ENCODE results near the gene CFAP54. TPM values are rescaled to one million over a fixed set of nuclear protein-coding genes. Genes with fewer than 3 reads are reported as not detected.

The CFAP54 gene
- polyA plus RNA-seq, 1 donor from 2014 or later: 1.1 TPM

DNA sequence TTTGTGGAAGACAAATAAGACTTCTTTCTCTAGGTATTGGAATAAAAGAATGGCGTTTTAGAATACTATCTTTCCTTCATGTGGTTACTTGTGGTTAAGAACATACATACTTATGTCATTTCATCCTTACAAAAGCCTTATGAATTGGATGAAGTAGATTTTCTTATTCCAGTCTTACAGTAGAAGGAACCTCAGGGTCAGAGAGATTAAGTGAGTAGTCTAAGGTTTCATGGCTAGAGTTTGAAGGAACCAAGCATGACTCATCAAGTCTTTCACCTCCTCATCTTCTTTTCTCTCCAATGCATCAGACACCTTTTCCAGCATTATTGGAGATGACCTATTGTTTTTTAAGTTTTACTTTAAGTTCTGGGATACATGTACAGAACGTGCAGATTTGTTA, 324.8 kb downstream of the CFAP54 start:
- H3K9me3 ChIP-seq (ENCODE audit: low read length): peaks cover 3% of the 10 kb centered on the region
- H4K20me1 ChIP-seq (ENCODE audit: insufficient read depth): no peaks in the 10 kb centered on the region
- TF ChIP-seq, protein P1, sequence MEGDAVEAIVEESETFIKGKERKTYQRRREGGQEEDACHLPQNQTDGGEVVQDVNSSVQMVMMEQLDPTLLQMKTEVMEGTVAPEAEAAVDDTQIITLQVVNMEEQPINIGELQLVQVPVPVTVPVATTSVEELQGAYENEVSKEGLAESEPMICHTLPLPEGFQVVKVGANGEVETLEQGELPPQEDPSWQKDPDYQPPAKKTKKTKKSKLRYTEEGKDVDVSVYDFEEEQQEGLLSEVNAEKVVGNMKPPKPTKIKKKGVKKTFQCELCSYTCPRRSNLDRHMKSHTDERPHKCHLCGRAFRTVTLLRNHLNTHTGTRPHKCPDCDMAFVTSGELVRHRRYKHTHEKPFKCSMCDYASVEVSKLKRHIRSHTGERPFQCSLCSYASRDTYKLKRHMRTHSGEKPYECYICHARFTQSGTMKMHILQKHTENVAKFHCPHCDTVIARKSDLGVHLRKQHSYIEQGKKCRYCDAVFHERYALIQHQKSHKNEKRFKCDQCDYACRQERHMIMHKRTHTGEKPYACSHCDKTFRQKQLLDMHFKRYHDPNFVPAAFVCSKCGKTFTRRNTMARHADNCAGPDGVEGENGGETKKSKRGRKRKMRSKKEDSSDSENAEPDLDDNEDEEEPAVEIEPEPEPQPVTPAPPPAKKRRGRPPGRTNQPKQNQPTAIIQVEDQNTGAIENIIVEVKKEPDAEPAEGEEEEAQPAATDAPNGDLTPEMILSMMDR (IDR thresholded peaks at IDR 0.05; ENCODE audit: poor library complexity, severe bottlenecking): no peak
- no peak for TF ChIP-seq TAF1 (IDR thresholded peaks at IDR 0.05; ENCODE audit: low read depth)

DNA sequence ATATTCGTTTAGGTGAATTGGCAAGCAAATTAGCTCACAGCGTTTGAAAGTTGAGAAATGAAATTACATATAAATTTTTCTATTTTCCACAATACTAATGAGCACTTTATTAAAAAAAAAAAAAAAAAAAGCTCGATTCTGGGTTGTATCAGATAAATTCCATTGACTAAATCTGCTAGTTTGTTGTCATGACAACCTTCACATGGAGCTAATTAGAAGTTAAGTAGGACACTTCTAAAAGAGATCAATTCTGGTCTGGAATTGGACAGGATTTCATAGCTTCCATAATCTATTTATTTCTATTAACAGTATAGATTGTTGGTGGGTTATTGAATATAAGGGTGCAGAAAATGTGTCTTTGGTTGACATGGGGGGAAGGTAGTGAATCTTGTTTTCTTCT, 332.2 kb downstream of the CFAP54 start:
- Histone ChIP-seq H3K27me3 (ENCODE audit: insufficient read depth, low read depth, low read length) (no peaks in the 10 kb centered on the region), H3K9me2 (ENCODE audit: insufficient read depth, low read length) (no peaks in the 10 kb centered on the region), H3K4me3 (ENCODE audit: low read length) (no peak overlapping the region), H3K27ac (ENCODE audit: low read length) (no peak overlapping the region), H3K79me2 (replicated peaks; ENCODE audit: insufficient read depth, low read length) (no peaks in the 10 kb centered on the region), H3K9ac (ENCODE audit: low read length) (no peak overlapping the region), H2AFZ (ENCODE audit: low read depth, low read length) (no peak overlapping the region), H4K20me1 (ENCODE audit: insufficient read depth) (no peaks in the 10 kb centered on the region), H3F3A (ENCODE audit: insufficient read depth, low read length, poor library complexity, severe bottlenecking) (no peaks in the 10 kb centered on the region), H3K4me2 (ENCODE audit: low read length) (no peak overlapping the region), H3K9me3 (ENCODE audit: low read length) (peaks cover 9% of the 10 kb centered on the region), H3K36me3 (ENCODE audit: insufficient read depth, low read length) (no peaks in the 10 kb centered on the region)
- no peak for TF ChIP-seq RAD21 (conservative IDR thresholded peaks at IDR 0.05)
- TF ChIP-seq, protein P2, sequence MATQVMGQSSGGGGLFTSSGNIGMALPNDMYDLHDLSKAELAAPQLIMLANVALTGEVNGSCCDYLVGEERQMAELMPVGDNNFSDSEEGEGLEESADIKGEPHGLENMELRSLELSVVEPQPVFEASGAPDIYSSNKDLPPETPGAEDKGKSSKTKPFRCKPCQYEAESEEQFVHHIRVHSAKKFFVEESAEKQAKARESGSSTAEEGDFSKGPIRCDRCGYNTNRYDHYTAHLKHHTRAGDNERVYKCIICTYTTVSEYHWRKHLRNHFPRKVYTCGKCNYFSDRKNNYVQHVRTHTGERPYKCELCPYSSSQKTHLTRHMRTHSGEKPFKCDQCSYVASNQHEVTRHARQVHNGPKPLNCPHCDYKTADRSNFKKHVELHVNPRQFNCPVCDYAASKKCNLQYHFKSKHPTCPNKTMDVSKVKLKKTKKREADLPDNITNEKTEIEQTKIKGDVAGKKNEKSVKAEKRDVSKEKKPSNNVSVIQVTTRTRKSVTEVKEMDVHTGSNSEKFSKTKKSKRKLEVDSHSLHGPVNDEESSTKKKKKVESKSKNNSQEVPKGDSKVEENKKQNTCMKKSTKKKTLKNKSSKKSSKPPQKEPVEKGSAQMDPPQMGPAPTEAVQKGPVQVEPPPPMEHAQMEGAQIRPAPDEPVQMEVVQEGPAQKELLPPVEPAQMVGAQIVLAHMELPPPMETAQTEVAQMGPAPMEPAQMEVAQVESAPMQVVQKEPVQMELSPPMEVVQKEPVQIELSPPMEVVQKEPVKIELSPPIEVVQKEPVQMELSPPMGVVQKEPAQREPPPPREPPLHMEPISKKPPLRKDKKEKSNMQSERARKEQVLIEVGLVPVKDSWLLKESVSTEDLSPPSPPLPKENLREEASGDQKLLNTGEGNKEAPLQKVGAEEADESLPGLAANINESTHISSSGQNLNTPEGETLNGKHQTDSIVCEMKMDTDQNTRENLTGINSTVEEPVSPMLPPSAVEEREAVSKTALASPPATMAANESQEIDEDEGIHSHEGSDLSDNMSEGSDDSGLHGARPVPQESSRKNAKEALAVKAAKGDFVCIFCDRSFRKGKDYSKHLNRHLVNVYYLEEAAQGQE (IDR thresholded peaks at IDR 0.05; ENCODE audit: borderline replicate concordance): no peak

More for the DNA sequence above, 324.8 kb downstream of the CFAP54 start:
- Histone ChIP-seq H3K4me2 (ENCODE audit: low read length) (no peak overlapping the region), H3K9ac (ENCODE audit: low read length) (no peak overlapping the region), H3K27me3 (ENCODE audit: insufficient read depth, low read depth, low read length) (no peaks in the 10 kb centered on the region), H3F3A (ENCODE audit: insufficient read depth, low read length, poor library complexity, severe bottlenecking) (no peaks in the 10 kb centered on the region), H2AFZ (ENCODE audit: low read depth, low read length) (no peak overlapping the region), H3K36me3 (ENCODE audit: insufficient read depth, low read length) (no peaks in the 10 kb centered on the region), H3K79me2 (replicated peaks; ENCODE audit: insufficient read depth, low read length) (no peaks in the 10 kb centered on the region), H3K27ac (ENCODE audit: low read length) (no peak overlapping the region), H3K4me3 (ENCODE audit: low read length) (no peak overlapping the region), H3K9me2 (ENCODE audit: insufficient read depth, low read length) (no peaks in the 10 kb centered on the region)

DNA sequence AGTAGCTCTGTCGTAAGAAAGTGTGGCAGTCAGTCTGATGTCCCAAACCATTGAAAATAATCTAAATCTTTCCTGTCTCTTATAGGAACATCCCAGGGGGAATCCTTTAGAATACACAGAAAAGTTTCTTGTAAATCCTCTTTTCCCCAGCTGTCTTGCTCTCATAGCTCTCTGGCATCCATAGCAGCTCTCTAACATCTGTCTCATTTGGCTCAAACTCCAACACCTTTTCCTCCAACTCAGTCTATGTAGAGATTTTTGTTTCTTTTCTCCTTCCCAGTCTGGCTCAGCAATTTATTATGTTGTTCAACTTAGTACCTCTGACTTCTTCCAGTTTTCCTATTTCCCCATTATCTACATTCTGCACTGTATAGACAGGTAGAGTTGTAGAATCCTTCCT, 333.3 kb downstream of the CFAP54 start:
- no peak for TF ChIP-seq SMC3 (conservative IDR thresholded peaks at IDR 0.05; ENCODE audit: poor library complexity)
- no peak for TF ChIP-seq EZH2 (IDR thresholded peaks at IDR 0.05; ENCODE audit: borderline replicate concordance, insufficient read depth, low read length, poor library complexity, severe bottlenecking)
- no peak for TF ChIP-seq POLR2AphosphoS5 (IDR thresholded peaks at IDR 0.05)
- TF ChIP-seq MXI1 (conservative IDR thresholded peaks at IDR 0.05; ENCODE audit: poor library complexity, severe bottlenecking): no peak
- TF ChIP-seq, protein P2 (IDR thresholded peaks at IDR 0.05; ENCODE audit: borderline replicate concordance): no peak
- TF ChIP-seq RAD21 (conservative IDR thresholded peaks at IDR 0.05): no peak
- TF ChIP-seq TAF1 (IDR thresholded peaks at IDR 0.05; ENCODE audit: low read depth): no peak
- no peak overlapping the region for H2AFZ ChIP-seq (ENCODE audit: low read depth, low read length)

More for the DNA sequence above, 333.3 kb downstream of the CFAP54 start:
- H3K79me2 ChIP-seq (replicated peaks; ENCODE audit: insufficient read depth, low read length): no peaks in the 10 kb centered on the region
- H3K9me3 ChIP-seq (ENCODE audit: low read length): peaks cover 9% of the 10 kb centered on the region
- H3K4me3 ChIP-seq (ENCODE audit: low read length): no peak overlapping the region
- H3K27me3 ChIP-seq (ENCODE audit: insufficient read depth, low read depth, low read length): no peaks in the 10 kb centered on the region
- no peak overlapping the region for H3K4me2 ChIP-seq (ENCODE audit: low read length)
- H3K9me2 ChIP-seq (ENCODE audit: insufficient read depth, low read length): no peaks in the 10 kb centered on the region
- no peak overlapping the region for H3K9ac ChIP-seq (ENCODE audit: low read length)
- H4K20me1 ChIP-seq (ENCODE audit: insufficient read depth): no peaks in the 10 kb centered on the region
- H3K27ac ChIP-seq (ENCODE audit: low read length): no peak overlapping the region
- H3F3A ChIP-seq (ENCODE audit: insufficient read depth, low read length, poor library complexity, severe bottlenecking): no peaks in the 10 kb centered on the region
- no peaks in the 10 kb centered on the region for H3K36me3 ChIP-seq (ENCODE audit: insufficient read depth, low read length)

Measured in neural cell (in vitro differentiated cells).